ENCODE results near the gene TTC3.

The TTC3 gene

DNA sequence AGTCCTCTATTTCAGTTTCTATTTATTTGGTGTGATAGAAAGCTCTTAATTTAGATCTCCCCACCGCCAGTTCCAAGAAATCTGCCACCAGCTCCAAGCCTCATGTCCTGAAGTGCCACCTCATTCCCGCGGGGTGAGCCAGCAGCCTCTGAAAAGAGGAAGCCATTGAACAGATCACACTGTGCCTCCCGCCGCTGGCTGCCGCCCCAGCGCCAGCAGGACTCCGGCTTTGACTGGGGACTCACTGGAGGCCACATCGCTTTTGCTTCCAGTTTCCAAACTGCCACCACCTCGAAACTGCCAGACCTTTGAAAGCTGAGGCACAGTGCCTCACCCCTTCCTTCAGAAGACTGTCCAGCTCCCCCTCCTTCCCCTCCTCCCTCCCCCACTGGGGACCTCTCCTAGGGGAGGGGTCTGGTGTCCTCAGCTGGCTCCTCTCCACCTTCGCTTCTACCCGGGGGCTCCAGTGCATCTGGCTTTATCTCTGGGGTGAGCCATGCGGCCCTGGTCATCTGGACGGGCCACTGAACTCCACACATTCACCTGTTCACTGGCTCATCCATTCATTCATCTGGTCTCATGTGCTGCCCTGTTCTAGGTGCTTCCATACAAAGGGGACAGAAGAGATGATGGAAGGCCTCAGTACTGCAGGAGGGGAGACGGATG is 135.1 kb downstream of the TTC3 start:
- Histone ChIP-seq H3K36me3 (ENCODE audit: insufficient read depth, low read length) (peaks cover 2% of the 10 kb centered on the region; the same call in 1 of the 2 replicates), H4K20me1 (ENCODE audit: insufficient read depth, low read length, poor library complexity, severe bottlenecking) (no peaks in the 10 kb centered on the region), H3K9me2 (replicated peaks; ENCODE audit: low read depth, low read length) (no peaks in the 10 kb centered on the region), H3K9ac (ENCODE audit: low read depth, low read length, poor library complexity, severe bottlenecking) (no peak overlapping the region), H3K27me3 (ENCODE audit: insufficient read depth, low read length, poor library complexity, severe bottlenecking) (no peaks in the 10 kb centered on the region), H3K4me2 (ENCODE audit: low read depth, low read length, poor library complexity, severe bottlenecking) (no peak overlapping the region), H3K79me2 (ENCODE audit: insufficient read depth, low read length) (no peaks in the 10 kb centered on the region), H3F3A (ENCODE audit: low read depth) (no peaks in the 10 kb centered on the region; the same call in 1 of the 2 replicates), H3K9me3 (ENCODE audit: insufficient read depth, low read depth, low read length) (peaks cover 7% of the 10 kb centered on the region), H3K4me1 (ENCODE audit: insufficient read depth, low read length, poor library complexity, severe bottlenecking) (no peaks in the 10 kb centered on the region), H2AFZ (ENCODE audit: low read length) (no peak overlapping the region), H3K4me3 (ENCODE audit: low read length, poor library complexity, severe bottlenecking) (no peak overlapping the region)
- TF ChIP-seq EZH2phosphoT487 (IDR thresholded peaks at IDR 0.05; ENCODE audit: borderline replicate concordance), result no peak
- TF ChIP-seq, protein P1, sequence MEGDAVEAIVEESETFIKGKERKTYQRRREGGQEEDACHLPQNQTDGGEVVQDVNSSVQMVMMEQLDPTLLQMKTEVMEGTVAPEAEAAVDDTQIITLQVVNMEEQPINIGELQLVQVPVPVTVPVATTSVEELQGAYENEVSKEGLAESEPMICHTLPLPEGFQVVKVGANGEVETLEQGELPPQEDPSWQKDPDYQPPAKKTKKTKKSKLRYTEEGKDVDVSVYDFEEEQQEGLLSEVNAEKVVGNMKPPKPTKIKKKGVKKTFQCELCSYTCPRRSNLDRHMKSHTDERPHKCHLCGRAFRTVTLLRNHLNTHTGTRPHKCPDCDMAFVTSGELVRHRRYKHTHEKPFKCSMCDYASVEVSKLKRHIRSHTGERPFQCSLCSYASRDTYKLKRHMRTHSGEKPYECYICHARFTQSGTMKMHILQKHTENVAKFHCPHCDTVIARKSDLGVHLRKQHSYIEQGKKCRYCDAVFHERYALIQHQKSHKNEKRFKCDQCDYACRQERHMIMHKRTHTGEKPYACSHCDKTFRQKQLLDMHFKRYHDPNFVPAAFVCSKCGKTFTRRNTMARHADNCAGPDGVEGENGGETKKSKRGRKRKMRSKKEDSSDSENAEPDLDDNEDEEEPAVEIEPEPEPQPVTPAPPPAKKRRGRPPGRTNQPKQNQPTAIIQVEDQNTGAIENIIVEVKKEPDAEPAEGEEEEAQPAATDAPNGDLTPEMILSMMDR (conservative IDR thresholded peaks at IDR 0.05; ENCODE audit: low read length), result no peak

DNA sequence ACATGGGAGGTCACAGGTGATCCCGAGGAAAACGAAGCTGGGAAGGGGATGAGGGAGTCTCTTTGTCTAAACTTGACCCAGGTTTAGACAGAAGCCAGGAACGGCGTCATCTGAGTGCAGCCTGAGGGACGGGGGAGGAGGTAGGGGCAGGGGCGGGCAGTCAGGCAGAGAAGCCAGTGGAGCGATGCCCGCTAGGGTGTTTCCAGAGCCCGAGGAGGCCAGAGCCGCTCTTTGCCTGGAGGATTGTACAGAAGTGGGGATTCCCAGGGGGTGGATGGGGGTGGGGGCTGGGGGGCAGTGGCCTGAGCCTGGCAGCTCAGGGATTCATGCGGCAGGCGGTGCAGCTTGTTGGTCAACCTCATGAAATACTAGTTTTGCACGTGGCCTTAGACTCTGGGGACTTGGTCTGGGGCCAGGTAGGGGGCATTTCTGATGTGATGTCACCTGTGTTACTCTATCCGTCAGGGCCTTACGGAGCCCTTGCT is 135.7 kb downstream of the TTC3 start:
- Histone ChIP-seq H3K36me3 (ENCODE audit: insufficient read depth, low read length) (no peaks in the 10 kb centered on the region), H2AFZ (ENCODE audit: low read length) (no peak overlapping the region), H3K4me3 (ENCODE audit: low read length, poor library complexity, severe bottlenecking) (no peak overlapping the region), H3K9me2 (replicated peaks; ENCODE audit: low read depth, low read length) (no peaks in the 10 kb centered on the region), H4K20me1 (ENCODE audit: insufficient read depth, low read length, poor library complexity, severe bottlenecking) (no peaks in the 10 kb centered on the region), H3F3A (ENCODE audit: low read depth) (no peaks in the 10 kb centered on the region; the same call in 1 of the 2 replicates), H3K9me3 (ENCODE audit: insufficient read depth, low read depth, low read length) (peaks cover 7% of the 10 kb centered on the region), H3K79me2 (ENCODE audit: insufficient read depth, low read length) (no peaks in the 10 kb centered on the region), H3K4me2 (ENCODE audit: low read depth, low read length, poor library complexity, severe bottlenecking) (no peak overlapping the region), H3K4me1 (ENCODE audit: insufficient read depth, low read length, poor library complexity, severe bottlenecking) (no peaks in the 10 kb centered on the region), H3K27me3 (ENCODE audit: insufficient read depth, low read length, poor library complexity, severe bottlenecking) (no peaks in the 10 kb centered on the region), H3K9ac (ENCODE audit: low read depth, low read length, poor library complexity, severe bottlenecking) (no peak overlapping the region)
- TF ChIP-seq, protein P1 (conservative IDR thresholded peaks at IDR 0.05; ENCODE audit: low read length), result no peak
- TF ChIP-seq EZH2phosphoT487 (IDR thresholded peaks at IDR 0.05; ENCODE audit: borderline replicate concordance), result no peak

DNA sequence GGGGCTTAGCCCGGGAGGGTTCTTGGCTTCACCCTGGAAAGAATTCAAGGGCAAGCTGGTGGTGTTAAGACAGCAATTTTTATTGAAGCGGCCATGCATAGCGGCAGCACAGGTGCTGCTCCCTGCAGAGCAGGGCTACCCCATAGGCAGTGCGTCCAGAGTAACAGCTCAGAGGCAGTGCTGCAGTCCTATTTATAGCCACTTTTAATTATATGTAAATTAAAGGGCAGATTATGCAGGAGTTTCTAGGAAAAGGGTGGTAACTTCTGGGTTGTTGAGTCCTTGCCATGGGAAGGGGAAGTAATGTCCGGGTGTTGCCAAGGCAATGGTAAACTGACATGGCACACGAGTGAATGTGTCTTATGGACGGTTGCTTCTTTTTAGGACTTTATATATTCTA is 137.1 kb downstream of the TTC3 start:
- no peak overlapping the region for H2AFZ ChIP-seq (ENCODE audit: low read length)
- H3K4me1 ChIP-seq (ENCODE audit: insufficient read depth, low read length, poor library complexity, severe bottlenecking), result no peaks in the 10 kb centered on the region
- H3K4me3 ChIP-seq (ENCODE audit: low read length, poor library complexity, severe bottlenecking), result no peak overlapping the region
- H3K79me2 ChIP-seq (ENCODE audit: insufficient read depth, low read length), result no peaks in the 10 kb centered on the region
- H3K9me3 ChIP-seq (ENCODE audit: insufficient read depth, low read depth, low read length), result peaks cover 7% of the 10 kb centered on the region
- H3K36me3 ChIP-seq (ENCODE audit: insufficient read depth, low read length), result no peaks in the 10 kb centered on the region
- no peaks in the 10 kb centered on the region for H4K20me1 ChIP-seq (ENCODE audit: insufficient read depth, low read length, poor library complexity, severe bottlenecking)
- H3K9me2 ChIP-seq (replicated peaks; ENCODE audit: low read depth, low read length), result no peaks in the 10 kb centered on the region
- no peak for TF ChIP-seq EZH2phosphoT487 (IDR thresholded peaks at IDR 0.05; ENCODE audit: borderline replicate concordance)
- TF ChIP-seq, protein P1 (conservative IDR thresholded peaks at IDR 0.05; ENCODE audit: low read length), result no peak
- H3K27me3 ChIP-seq (ENCODE audit: insufficient read depth, low read length, poor library complexity, severe bottlenecking), result no peaks in the 10 kb centered on the region
- no peak overlapping the region for H3K9ac ChIP-seq (ENCODE audit: low read depth, low read length, poor library complexity, severe bottlenecking)
- no peaks in the 10 kb centered on the region; the same call in 1 of the 2 replicates for H3F3A ChIP-seq (ENCODE audit: low read depth)
- no peak overlapping the region for H3K4me2 ChIP-seq (ENCODE audit: low read depth, low read length, poor library complexity, severe bottlenecking)
